A549 treated with dexamethasone at 1 μM for 4 hours (cell line): Measurements from ENCODE around the gene CFAP221. TPM values are rescaled to one million over a fixed set of nuclear protein-coding genes. Genes with fewer than 3 reads are reported as not detected.

Source experiments
- total RNA-seq: library from RNA; stranded (reverse); fragments of 200-300 nt; extraction: Qiagen RNA extraction; gene quantifications from 5 replicates; pipeline ENCODE4 v1.2.3, GENCODE V29; 2022

CFAP221 gene
- total RNA-seq = 0.16 to 0.47 TPM (median 0.33 TPM) in 5 replicates

DNA sequence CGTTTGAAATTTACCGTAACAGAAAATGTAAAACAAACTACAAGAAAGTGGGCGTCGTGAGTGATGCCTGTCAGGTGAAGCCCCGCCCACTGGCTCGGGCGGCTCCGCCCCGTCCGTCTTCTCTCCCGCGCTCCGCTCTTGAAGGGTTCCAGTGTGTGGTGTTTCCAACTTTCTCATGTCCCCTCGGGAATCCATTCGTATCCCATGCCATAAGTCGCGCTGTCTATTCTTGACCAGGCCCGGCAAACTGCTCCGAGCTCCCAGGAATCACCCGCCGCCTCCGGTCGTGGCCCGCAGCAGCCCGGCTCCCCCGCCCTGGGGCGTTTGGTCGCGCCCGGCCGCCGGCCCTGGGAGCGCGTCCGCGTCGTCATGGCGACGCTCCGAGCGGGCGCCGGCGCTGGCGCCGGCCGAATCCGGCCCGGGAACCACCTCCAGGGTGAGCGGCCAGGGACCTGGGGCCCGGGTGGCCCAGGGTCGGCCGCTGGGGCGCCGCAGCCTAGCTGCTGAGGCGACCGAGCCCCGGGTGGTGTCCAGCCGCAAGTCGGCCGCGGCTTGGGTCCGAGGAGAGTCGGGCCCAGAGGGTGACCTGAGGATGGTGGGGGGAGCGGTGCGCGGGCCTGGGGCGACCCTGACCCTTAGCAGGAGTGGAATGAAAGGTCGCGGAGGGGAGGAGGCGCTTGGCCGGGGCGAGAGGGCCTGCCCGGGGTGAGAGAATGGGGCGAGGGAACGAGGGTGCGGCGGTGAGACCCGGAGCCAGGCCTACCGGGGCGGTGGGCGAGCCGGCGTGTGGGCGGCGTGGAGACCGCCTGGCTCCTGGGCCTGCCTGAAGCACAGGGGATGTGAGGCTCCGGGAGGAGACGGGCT lies at the start of gene CFAP221:
Gene CFAP221 (plus strand): TSS at position 375 of the 864 bp plus-strand sequence. CDS start 1,683 bp downstream, outside the sequence.

DNA sequence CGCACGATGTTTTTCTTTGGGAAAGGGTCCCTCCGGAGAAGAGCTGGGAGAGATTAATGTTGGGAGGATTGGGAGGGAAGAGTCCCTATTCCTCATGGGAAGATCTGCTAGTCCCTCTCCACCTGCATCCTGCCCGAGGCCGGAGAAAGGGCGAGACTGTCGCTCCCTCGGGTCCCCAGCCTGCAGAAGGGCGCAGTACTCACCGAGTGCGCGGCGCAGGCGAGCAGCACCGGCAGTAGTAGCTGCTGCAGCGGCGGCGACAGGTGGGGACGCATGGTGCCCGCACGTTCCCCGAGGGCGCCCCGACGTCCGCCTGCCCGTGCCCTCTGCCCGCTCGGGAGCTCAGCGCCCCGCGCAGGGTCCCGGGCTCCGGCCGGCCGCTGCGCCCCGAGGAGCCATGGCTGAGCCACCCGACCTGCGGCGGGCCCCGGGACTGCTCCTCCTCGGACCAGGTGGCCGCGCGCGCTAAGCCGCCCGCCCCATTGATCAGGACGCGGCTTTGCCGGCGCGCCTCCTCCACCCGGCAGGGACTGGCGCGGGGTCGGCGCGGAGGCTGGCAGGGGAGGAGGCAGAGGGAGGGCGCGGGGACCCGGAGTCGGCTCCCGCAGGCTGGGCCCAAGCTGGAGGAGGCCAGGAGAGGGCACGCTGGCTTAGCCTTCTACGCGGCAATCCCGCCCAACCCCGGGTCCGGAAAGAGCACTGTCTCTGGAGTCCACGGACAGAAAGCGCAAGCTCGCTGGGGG lies 20.1 kb upstream of the CFAP221 start, which contains the start of gene SCTR:
Gene SCTR (minus strand): TSS at position 532 of the 743 bp plus-strand sequence. CDS start 257 bp downstream, at position 275.

Other genes starting within 250 kb of the CFAP221 start
- gene C2orf76, start 177.6 kb upstream of the CFAP221 start, total RNA-seq = 10.2 to 15.4 TPM (median 11.0 TPM) in 5 replicates
- 397 to 534 TPM (median 405 TPM) in 5 replicates for gene DBI, start 177.5 kb upstream of the CFAP221 start, total RNA-seq
- 1.3 to 2.7 TPM (median 2.5 TPM) in 5 replicates for gene TMEM37, start 112.6 kb upstream of the CFAP221 start, total RNA-seq
- gene SCTR, start 20.0 kb upstream of the CFAP221 start, total RNA-seq = 0.15 to 0.18 TPM in 2 of 5 replicates, not detected in the others
- 20.2 to 23.0 TPM (median 22.5 TPM) in 5 replicates for gene TMEM177, start 134.8 kb downstream of the CFAP221 start, total RNA-seq
- 14.1 to 19.0 TPM (median 17.2 TPM) in 5 replicates for gene PTPN4, start 215.5 kb downstream of the CFAP221 start, total RNA-seq